ACHN (cell line): ENCODE measurements around the gene STMND1.
"Not testable (repeated sequence)": the region's sequence is repeated elsewhere in the genome, so short reads cannot be mapped to it uniquely, and the experiment has no call there.

Experiments used
- DNase-seq: peaks from one replicate; pipeline ENCODE4 v3.0.0-alpha.2; 2015
- in situ Hi-C: cut with HindIII; loops from 2 replicates; pipeline ENCODE4 v1.10.0; 2017; ENCODE audit warnings: low sequenced_read_pairs, low pct_ligation_motif_present, low pct_unique_long_range_greater_than_20kb

STMND1 gene

GRCh38 chr6:17101422-17102257, at the start of gene STMND1:
Gene STMND1, plus strand, starts transcription at chr6:17102050. Its CDS starts 208 bp downstream, at chr6:17102258.
- in situ Hi-C loops: no loop called here
- DNase-seq: peak; percentile 21

DNA sequence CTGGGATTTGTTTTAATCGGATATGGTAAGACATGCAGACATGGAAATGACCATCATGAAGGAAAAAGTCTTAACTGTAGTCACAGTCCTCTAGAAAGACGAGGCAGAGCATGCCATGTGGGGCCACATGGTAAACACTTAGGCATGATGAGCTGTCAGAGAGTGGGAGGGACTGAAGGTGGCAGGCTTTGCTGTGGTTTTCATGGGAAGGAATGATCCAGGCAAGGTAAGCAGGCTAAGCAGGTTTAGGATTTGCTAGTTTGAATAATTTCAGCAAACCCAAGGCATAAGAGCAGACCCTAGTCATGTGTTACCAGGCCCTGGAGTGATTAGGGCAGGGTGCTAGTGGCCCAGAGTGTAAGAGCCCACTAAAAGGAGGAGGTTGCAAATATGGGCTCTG, 47.2 kb upstream of the STMND1 start:
- in situ Hi-C loops: no loop called here
- no peak for DNase-seq

GRCh38 chr6:17057322-17057721, 44.5 kb upstream of the STMND1 start:
- in situ Hi-C loops: no loop called here
- DNase-seq: no peak

DNA sequence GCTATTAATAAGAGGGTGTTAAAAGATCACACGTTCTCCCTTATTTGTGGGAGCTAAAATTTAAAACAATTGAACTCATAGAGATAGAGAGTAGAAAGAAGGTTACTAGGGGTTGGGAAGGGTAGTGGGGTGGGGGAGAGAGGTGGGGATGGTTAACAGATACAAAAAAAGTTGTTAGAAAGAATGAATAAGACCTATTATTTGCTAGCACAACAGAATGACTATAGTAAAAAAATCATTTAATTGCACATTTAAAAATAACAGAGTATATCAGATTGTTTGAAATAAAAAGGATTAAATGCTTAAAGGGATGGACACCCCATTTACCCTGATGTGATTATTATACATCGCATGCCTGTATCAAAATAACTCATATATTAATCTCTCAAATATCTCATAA, 43.3 kb upstream of the STMND1 start:
- DNase-seq: no peak
- in situ Hi-C loops: no loop called here

- DNase-seq: no peak
- in situ Hi-C loops: no loop called here
Observed at GRCh38 chr6:17059022-17059421, 42.8 kb upstream of the STMND1 start.

DNA sequence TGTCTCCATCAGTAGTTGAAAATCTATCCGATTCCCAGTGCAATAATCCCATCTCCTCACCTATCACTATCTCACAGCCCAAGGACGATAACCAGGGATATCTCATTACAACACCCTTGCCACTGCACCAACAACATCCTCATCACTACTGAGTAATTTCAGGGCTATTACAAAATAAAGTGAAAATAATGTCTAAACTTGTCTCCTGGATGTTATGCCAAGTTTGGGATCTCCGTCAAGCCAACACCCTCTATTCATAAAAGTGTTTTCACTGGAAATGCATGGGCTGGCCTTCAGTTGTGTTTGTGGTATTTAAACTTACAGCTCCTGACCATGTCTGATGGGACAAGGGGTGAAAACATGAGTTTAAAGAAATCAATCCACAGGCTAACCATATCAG, 42.0 kb upstream of the STMND1 start:
- no peak for DNase-seq
- in situ Hi-C loops: no loop called here

DNA sequence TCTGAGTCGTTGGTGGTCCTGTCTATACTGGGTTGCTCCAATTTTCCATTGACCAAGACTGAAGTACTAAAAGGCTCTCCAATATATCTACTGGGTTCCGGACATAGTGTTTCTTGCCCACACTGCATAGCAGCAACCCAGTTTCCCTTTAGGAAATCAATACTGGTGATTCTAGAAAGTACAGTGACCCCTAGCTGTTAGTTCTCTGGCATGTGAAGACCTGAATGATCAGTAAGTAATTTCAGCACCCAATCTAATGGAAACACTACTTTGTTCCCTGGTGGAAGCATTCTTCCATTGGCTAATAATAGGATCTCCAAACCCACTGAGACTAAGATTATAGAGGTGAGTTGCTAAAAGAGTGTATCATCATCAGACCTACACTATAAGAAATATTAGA, 40.8 kb upstream of the STMND1 start:
- in situ Hi-C loops: no loop called here
- DNase-seq: no peak

DNA sequence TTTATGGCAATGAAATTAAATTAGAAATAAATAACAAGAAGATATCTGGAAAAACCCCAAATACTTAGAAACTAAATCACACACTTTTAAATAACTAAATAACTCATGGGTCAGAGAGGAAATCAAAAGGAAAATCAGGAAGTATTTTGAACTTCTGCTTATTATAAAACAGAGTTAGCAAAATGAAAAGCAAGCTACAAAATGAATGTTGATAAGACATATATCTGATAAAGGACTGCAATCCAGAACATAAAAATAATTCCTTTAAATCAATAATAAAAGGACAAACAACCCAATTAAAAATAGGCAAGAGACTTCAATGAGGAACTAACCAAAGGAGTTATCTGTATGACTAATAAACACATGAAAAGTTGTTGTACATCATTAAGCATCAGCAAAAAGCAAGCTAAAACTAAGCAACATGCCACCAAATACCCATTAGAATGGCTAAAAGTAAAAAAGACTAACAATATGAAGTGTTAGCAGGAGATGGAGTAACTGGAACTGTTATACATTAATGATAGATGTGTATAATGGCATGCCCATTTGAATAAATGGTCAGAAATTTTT, 38.9 kb upstream of the STMND1 start:
- no peak for DNase-seq
- in situ Hi-C loops: no loop called here

- no peak for DNase-seq
- in situ Hi-C loops: no loop called here
Observed at GRCh38 chr6:17064975-17065374, 36.9 kb upstream of the STMND1 start.

GRCh38 chr6:17066610-17067009, 35.2 kb upstream of the STMND1 start:
- DNase-seq: no peak
- in situ Hi-C loops: no loop called here

DNA sequence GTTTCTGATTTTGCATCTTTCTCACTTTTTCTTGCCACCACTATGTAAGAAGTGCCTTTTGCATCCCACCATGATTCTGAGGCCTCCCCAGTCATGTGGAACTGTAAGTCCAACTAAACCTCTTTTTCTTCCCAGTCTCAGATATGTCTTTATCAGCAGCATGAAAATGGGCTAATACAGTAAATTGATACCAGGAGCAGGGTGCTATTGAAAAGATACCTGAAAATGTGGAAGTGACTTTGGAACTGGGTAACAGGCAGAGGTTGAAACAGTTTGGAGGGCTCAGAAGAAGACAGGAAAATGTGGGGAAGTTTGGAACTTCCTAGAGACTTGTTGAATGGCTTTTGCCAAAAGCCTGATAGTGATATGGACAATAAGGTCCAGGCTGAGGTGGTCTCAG, 32.9 kb upstream of the STMND1 start:
- in situ Hi-C loops, DNase-seq: not testable (repeated sequence)

DNA sequence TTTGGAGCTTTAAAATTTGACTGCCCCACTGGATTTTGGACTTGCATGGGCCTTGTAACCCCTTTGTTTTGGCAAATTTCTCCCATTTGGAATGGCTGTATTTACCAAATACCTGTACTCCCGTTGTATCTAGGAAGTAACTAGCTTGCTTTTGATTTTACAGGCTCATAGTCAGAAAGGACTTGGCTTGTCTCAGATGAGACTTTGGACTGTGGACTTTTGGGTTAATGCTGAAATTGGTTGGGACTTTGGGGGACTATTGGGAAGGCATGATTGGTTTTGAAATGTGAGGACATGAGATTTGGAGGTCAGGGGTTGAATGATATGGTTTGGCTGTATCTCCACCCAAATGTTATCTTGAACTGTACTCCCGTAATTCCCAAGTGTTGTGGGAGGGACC, 31.4 kb upstream of the STMND1 start:
- DNase-seq, in situ Hi-C loops: not testable (repeated sequence)

- DNase-seq, in situ Hi-C loops: not testable (repeated sequence)
Observed at GRCh38 chr6:17073596-17073995, 28.3 kb upstream of the STMND1 start.

DNA sequence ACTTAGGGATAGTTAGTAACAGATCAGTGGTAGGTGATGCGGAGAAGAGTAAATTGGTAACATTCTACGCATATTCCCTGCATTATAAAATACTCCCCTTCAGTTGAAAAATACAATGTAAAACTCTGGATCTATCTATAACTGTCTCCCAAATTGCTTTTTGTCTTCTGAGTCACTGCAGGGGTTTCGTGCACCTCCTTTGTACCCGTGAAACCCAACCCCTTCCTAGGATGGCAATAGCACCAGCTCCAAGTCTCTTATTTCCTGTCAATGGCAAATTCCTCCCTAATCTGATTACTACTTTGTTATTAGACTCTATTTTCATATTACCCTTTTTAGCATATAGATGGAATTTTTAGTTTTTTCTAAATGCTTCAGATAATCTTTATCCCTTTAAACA, 20.6 kb upstream of the STMND1 start:
- DNase-seq: no peak
- in situ Hi-C loops: no loop called here

- in situ Hi-C loops: no loop called here
- no peak for DNase-seq
Observed at GRCh38 chr6:17081860-17082508, 19.9 kb upstream of the STMND1 start.

DNA sequence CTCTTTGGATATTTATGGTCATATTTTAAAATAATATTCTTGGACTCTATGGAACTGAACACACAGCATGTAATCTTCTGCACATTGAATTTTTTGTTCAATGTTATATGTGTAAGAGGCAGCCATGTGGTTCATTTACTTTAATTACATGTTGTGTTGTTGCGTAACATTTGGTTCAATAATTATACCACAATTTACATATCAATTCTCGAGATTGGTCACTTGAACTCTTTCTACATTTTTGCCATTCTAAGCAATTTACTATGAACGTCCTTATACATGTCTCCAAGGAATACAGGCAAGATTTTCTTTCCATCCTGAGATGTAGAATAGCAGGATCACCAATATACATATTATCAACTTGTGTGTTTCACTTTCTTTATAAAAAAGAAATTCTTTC, 18.5 kb upstream of the STMND1 start:
- DNase-seq: no peak
- in situ Hi-C loops: no loop called here

DNA sequence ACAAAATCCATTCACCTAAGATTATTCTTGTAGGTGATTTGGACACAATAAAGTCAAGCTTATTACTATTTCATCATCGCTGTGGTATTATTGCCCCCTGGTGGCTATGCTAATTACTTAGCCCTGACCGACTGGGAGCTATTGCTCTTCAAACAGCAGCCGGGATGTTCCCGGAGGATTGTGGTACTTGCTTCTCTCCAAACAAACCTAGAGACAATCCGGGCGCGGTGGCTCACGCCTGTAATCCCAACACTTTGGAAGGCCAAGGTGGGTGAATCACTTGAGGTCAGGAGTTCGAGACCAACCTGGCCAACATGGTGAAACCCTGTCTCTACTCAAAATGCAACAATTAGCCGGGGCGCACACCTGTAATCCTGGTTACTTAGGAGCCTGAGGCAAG, 15.4 kb upstream of the STMND1 start:
- DNase-seq: peak; percentile 58
- in situ Hi-C loops: no loop called here

- no peak for DNase-seq
- in situ Hi-C loops: no loop called here
Observed at GRCh38 chr6:17088091-17088611, 13.7 kb upstream of the STMND1 start.

DNA sequence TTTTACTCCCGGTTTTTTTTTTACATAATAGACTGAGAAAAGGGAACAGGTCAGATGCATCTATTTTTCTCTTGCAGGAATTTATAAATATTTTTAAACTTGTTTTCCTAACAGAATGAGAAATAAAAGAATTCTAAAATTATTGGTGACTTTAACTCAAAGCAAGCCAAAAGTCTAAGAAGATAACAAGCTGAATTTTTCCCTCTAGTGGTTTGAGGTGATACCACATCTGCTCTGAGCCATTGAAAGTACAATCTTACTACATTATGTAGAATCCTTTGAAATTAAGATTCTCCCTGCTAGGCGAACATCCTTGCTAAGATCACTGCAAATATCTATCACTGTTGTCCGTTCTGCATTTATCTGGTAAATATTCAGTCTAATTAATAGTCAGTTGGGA, 10.7 kb upstream of the STMND1 start:
- DNase-seq: peak; percentile 4
- in situ Hi-C loops: no loop called here

DNA sequence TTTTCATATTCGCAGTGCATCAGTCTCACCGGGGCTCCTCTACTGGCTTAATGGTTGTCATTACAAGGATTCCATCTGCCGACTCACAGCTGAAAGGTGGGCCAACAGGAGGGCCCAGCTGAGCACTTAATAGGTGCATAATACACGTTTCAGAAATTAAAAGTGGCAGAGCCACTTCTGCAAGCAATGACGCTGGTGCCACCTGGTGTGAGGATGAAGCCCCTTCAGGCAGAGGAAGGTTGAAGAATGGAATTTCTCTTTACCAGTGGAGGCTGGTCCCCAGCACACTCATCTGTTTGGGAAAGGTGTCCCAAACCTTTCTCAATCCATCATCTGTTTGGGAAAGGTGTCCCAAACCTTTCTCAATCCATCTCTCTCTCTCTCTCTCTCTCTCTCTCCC, 8.2 kb upstream of the STMND1 start:
- no peak for DNase-seq

More for the DNA sequence above, 8.2 kb upstream of the STMND1 start:
- in situ Hi-C loops: no loop called here
